ENCODE data around the gene CTXND2. TPM values are rescaled to one million over a fixed set of nuclear protein-coding genes. Genes with fewer than 3 reads are reported as not detected.
A peak's percentile ranks its signal among the peaks of the same experiment; 100 is the strongest.
"Not testable (repeated sequence)": the region's sequence is repeated elsewhere in the genome, so short reads cannot be mapped to it uniquely, and the experiment has no call there.

Gene CTXND2
- total RNA-seq, 2 donors from 2014 or later, result not detected

GRCh38 chr1:150875197-150876118, 11.5 kb upstream of the CTXND2 start:
- Histone ChIP-seq H3K36me3 (replicated peaks in 1 of 2; ENCODE audit: insufficient read depth in 1 of 2, low read depth in 2 of 2) (no peaks in the 10 kb centered on the region), H3K27ac (peak overlapping the region; percentile 25 to 95 (median 90)), H3K4me3 (peak overlapping the region; percentile 66 to 91), H3K27me3 (no peaks in the 10 kb centered on the region), H3K9me3 (no peaks in the 10 kb centered on the region), H3K4me1 (peaks cover 17% of the 10 kb centered on the region)
- no peak for ATAC-seq
- DNase-seq, result peak in 3 of 4 donors; percentile 4 to 23 (median 16)
- intact Hi-C loops (cut with DNase I), result no loop called here
- no peak for TF ChIP-seq POLR2A (IDR thresholded peaks at IDR 0.05)
- 2 to 4% methylated on average over 17 of the region's 17 CpGs for WGBS, 2 donors

GRCh38 chr1:150876119-150876454, 10.8 kb upstream of the CTXND2 start:
- no peaks in the 10 kb centered on the region for H3K36me3 ChIP-seq (replicated peaks in 1 of 2; ENCODE audit: insufficient read depth in 1 of 2, low read depth in 2 of 2)
- ATAC-seq, result peak; percentile 30
- H3K27ac ChIP-seq, result peak overlapping the region; percentile 84 to 95 (median 90)
- no peaks in the 10 kb centered on the region for H3K27me3 ChIP-seq
- H3K4me3 ChIP-seq, result peak overlapping the region; percentile 66 to 91
- WGBS, 2 donors, result 0 to 1% methylated on average over 4 to 10 of the region's 23 CpGs
- no peaks in the 10 kb centered on the region for H3K9me3 ChIP-seq
- no peak for DNase-seq
- TF ChIP-seq POLR2A (IDR thresholded peaks at IDR 0.05) (no peak), CTCF (IDR thresholded peaks at IDR 0.05) (no peak)
- intact Hi-C loops (cut with DNase I), result no loop called here
- H3K4me1 ChIP-seq, result peaks cover 17% of the 10 kb centered on the region

- DNase-seq; H3K36me3 ChIP-seq (replicated peaks in 1 of 2; ENCODE audit: insufficient read depth in 1 of 2, low read depth in 2 of 2); ATAC-seq; H3K27me3 ChIP-seq; intact Hi-C loops (cut with DNase I); H3K4me3 ChIP-seq; H3K27ac ChIP-seq; H3K9me3 ChIP-seq: not testable (repeated sequence)
- peaks cover 13% of the 10 kb centered on the region for H3K4me1 ChIP-seq
- WGBS, 2 donors, result 89 to 96% methylated on average over 2 of the region's 2 CpGs
Measured at GRCh38 chr1:150878931-150879330, 8.0 kb upstream of the CTXND2 start.

GRCh38 chr1:150881331-150882070, 5.4 kb upstream of the CTXND2 start:
- no peak for TF ChIP-seq POLR2A (IDR thresholded peaks at IDR 0.05)
- no peak for TF ChIP-seq CTCF (IDR thresholded peaks at IDR 0.05)
- 60 to 76% methylated on average over 2 of the region's 2 CpGs for WGBS, 2 donors
- Histone ChIP-seq H3K27ac (peak overlapping the region in 1 of 4 donors; percentile 8), H3K4me1 (peaks cover 4% of the 10 kb centered on the region), H3K36me3 (replicated peaks in 1 of 2; ENCODE audit: insufficient read depth in 1 of 2, low read depth in 2 of 2) (no peaks in the 10 kb centered on the region), H3K9me3 (no peaks in the 10 kb centered on the region), H3K4me3 (no peak overlapping the region), H3K27me3 (no peaks in the 10 kb centered on the region)
- peak in 1 of 4 donors; percentile 10 for DNase-seq
- no peak for ATAC-seq
- intact Hi-C loops (cut with DNase I), result no loop called here

DNA sequence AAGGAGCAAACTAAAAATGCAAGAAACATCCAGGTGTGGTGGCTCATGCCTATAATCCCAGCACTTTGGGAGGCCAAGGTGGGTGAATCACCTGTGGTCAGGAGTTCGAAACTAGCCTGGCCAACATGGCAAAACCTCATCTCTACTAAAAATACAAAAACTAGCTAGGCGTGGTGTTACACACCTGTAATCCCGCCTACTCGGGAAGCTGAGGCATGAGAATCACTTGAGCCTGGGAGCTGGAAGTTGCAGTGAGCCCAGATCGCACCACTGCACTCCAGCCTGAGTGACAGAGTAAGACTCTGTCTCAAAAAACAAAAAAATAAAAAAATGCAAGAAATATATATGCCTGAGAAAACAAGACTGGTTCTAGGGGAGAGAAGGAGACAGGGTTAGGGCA, 3.8 kb upstream of the CTXND2 start:
- H3K9me3 ChIP-seq; H3K27ac ChIP-seq; intact Hi-C loops (cut with DNase I); ATAC-seq; DNase-seq; H3K36me3 ChIP-seq (replicated peaks in 1 of 2; ENCODE audit: insufficient read depth in 1 of 2, low read depth in 2 of 2); H3K4me1 ChIP-seq; H3K4me3 ChIP-seq; H3K27me3 ChIP-seq: not testable (repeated sequence)
- WGBS, 2 donors, result 85 to 90% methylated on average over 5 of the region's 5 CpGs

GRCh38 chr1:150888727-150889126, 1.8 kb downstream of the CTXND2 start:
- ATAC-seq (no peak), DNase-seq (no peak)
- H3K36me3 ChIP-seq (replicated peaks in 1 of 2; ENCODE audit: insufficient read depth in 1 of 2, low read depth in 2 of 2), result no peaks in the 10 kb centered on the region

More at GRCh38 chr1:150888727-150889126, 1.8 kb downstream of the CTXND2 start:
- no peaks in the 10 kb centered on the region for H3K9me3 ChIP-seq
- no peaks in the 10 kb centered on the region for H3K27me3 ChIP-seq
- TF ChIP-seq CTCF (IDR thresholded peaks at IDR 0.05) (no peak), POLR2A (IDR thresholded peaks at IDR 0.05) (no peak)
- intact Hi-C loops (cut with DNase I), result no loop called here
- no peak overlapping the region for H3K27ac ChIP-seq
- WGBS, 2 donors, result 77 to 83% methylated on average over 8 of the region's 8 CpGs
- H3K4me1 ChIP-seq, result no peaks in the 10 kb centered on the region
- no peak overlapping the region for H3K4me3 ChIP-seq
